ENCODE data around the gene KRT81.
"Not testable (repeated sequence)": the region's sequence is repeated elsewhere in the genome, so short reads cannot be mapped to it uniquely, and the experiment has no call there.

KRT81 gene

GRCh38 chr12:52310622-52311284 is 19.4 kb upstream of the KRT81 start:
- H3K4me1 Mint-ChIP-seq: peaks cover 8% of the 10 kb centered on the region
- no peak for ATAC-seq
- no peaks in the 10 kb centered on the region for H3K9me3 Mint-ChIP-seq
- DNase-seq: no peak
- H3K36me3 Mint-ChIP-seq (ENCODE audit: low read depth): no peaks in the 10 kb centered on the region
- H3K27ac Mint-ChIP-seq: no peak overlapping the region
- no peak overlapping the region for H3K4me3 Mint-ChIP-seq
- H3K27me3 Mint-ChIP-seq: peaks cover 58% of the 10 kb centered on the region

- no peak for DNase-seq
- peaks cover 62% of the 10 kb centered on the region for H3K27me3 Mint-ChIP-seq
Observed at GRCh38 chr12:52308806-52309425, 17.6 kb upstream of the KRT81 start.

GRCh38 chr12:52307836-52308805 is 16.8 kb upstream of the KRT81 start:
- Mint-ChIP-seq H3K4me3 (peak overlapping the region; percentile 50), H3K27me3 (peaks cover 62% of the 10 kb centered on the region), H3K36me3 (ENCODE audit: low read depth) (no peaks in the 10 kb centered on the region), H3K4me1 (peaks cover 21% of the 10 kb centered on the region), H3K9me3 (no peaks in the 10 kb centered on the region), H3K27ac (no peak overlapping the region)
- DNase-seq: peak; percentile 61
- ATAC-seq: peak; percentile 66

More at GRCh38 chr12:52308806-52309425, 17.6 kb upstream of the KRT81 start:
- Mint-ChIP-seq H3K36me3 (ENCODE audit: low read depth) (no peaks in the 10 kb centered on the region), H3K4me3 (peak overlapping the region; percentile 32), H3K4me1 (peaks cover 21% of the 10 kb centered on the region), H3K9me3 (no peaks in the 10 kb centered on the region), H3K27ac (no peak overlapping the region)
- no peak for ATAC-seq

- Mint-ChIP-seq H3K27ac (no peak overlapping the region), H3K4me3 (no peak overlapping the region), H3K4me1 (peaks cover 21% of the 10 kb centered on the region), H3K9me3 (no peaks in the 10 kb centered on the region), H3K27me3 (peaks cover 52% of the 10 kb centered on the region), H3K36me3 (ENCODE audit: low read depth) (no peaks in the 10 kb centered on the region)
- no peak for DNase-seq
- ATAC-seq: no peak
Observed at GRCh38 chr12:52306731-52307130, 15.4 kb upstream of the KRT81 start.

GRCh38 chr12:52305921-52306705 is 14.8 kb upstream of the KRT81 start:
- Mint-ChIP-seq H3K9me3 (no peaks in the 10 kb centered on the region), H3K4me3 (no peak overlapping the region), H3K4me1 (peaks cover 21% of the 10 kb centered on the region), H3K36me3 (ENCODE audit: low read depth) (no peaks in the 10 kb centered on the region), H3K27me3 (peaks cover 46% of the 10 kb centered on the region), H3K27ac (no peak overlapping the region)
- no peak for DNase-seq
- no peak for ATAC-seq

GRCh38 chr12:52304941-52305411 is 13.6 kb upstream of the KRT81 start:
- ATAC-seq (peak; percentile 45), DNase-seq (peak; percentile 32)
- H3K4me3 Mint-ChIP-seq; H3K36me3 Mint-ChIP-seq (ENCODE audit: low read depth); H3K9me3 Mint-ChIP-seq; H3K27ac Mint-ChIP-seq: not testable (repeated sequence)
- Mint-ChIP-seq H3K4me1 (peaks cover 21% of the 10 kb centered on the region), H3K27me3 (peaks cover 38% of the 10 kb centered on the region)

GRCh38 chr12:52302242-52302914 is 11.0 kb upstream of the KRT81 start:
- not testable (repeated sequence) for ATAC-seq; H3K36me3 Mint-ChIP-seq (ENCODE audit: low read depth); H3K9me3 Mint-ChIP-seq; DNase-seq; H3K4me3 Mint-ChIP-seq; H3K27ac Mint-ChIP-seq
- Mint-ChIP-seq H3K4me1 (peaks cover 14% of the 10 kb centered on the region), H3K27me3 (peaks cover 22% of the 10 kb centered on the region)

- Mint-ChIP-seq H3K4me1 (peaks cover 14% of the 10 kb centered on the region), H3K27me3 (peaks cover 15% of the 10 kb centered on the region)
- ATAC-seq; H3K4me3 Mint-ChIP-seq; DNase-seq; H3K27ac Mint-ChIP-seq; H3K9me3 Mint-ChIP-seq; H3K36me3 Mint-ChIP-seq (ENCODE audit: low read depth): not testable (repeated sequence)
Observed at GRCh38 chr12:52301721-52302120, 10.4 kb upstream of the KRT81 start.

- no peaks in the 10 kb centered on the region for H3K9me3 Mint-ChIP-seq
- H3K27ac Mint-ChIP-seq: no peak overlapping the region
- H3K27me3 Mint-ChIP-seq: peaks cover 10% of the 10 kb centered on the region
- DNase-seq: no peak
- H3K4me1 Mint-ChIP-seq: peaks cover 12% of the 10 kb centered on the region
- ATAC-seq: no peak
- no peak overlapping the region for H3K4me3 Mint-ChIP-seq
- no peaks in the 10 kb centered on the region for H3K36me3 Mint-ChIP-seq (ENCODE audit: low read depth)
Observed at GRCh38 chr12:52300796-52301691, 9.7 kb upstream of the KRT81 start.

- H3K36me3 Mint-ChIP-seq (ENCODE audit: low read depth): no peaks in the 10 kb centered on the region
- DNase-seq: no peak
- peaks cover 8% of the 10 kb centered on the region for H3K27me3 Mint-ChIP-seq
- H3K27ac Mint-ChIP-seq: no peak overlapping the region
- H3K9me3 Mint-ChIP-seq: no peaks in the 10 kb centered on the region
- no peak overlapping the region for H3K4me3 Mint-ChIP-seq
- no peaks in the 10 kb centered on the region for H3K4me1 Mint-ChIP-seq
- ATAC-seq: no peak
Observed at GRCh38 chr12:52298677-52299190, 7.4 kb upstream of the KRT81 start.

GRCh38 chr12:52296572-52297215 is 5.4 kb upstream of the KRT81 start:
- DNase-seq (no peak), ATAC-seq (no peak)
- Mint-ChIP-seq H3K9me3 (no peaks in the 10 kb centered on the region), H3K36me3 (ENCODE audit: low read depth) (no peaks in the 10 kb centered on the region), H3K27ac (no peak overlapping the region), H3K4me3 (no peak overlapping the region), H3K27me3 (peaks cover 9% of the 10 kb centered on the region), H3K4me1 (no peaks in the 10 kb centered on the region)

- H3K9me3 Mint-ChIP-seq: no peaks in the 10 kb centered on the region
- H3K27ac Mint-ChIP-seq: no peak overlapping the region
- no peaks in the 10 kb centered on the region for H3K4me1 Mint-ChIP-seq
- no peak for ATAC-seq
- no peaks in the 10 kb centered on the region for H3K36me3 Mint-ChIP-seq (ENCODE audit: low read depth)
- no peak overlapping the region for H3K4me3 Mint-ChIP-seq
- no peak for DNase-seq
- peaks cover 9% of the 10 kb centered on the region for H3K27me3 Mint-ChIP-seq
Observed at GRCh38 chr12:52295663-52296062, 4.3 kb upstream of the KRT81 start.

Data from activated naive CD8-positive, alpha-beta T cell treated with anti-CD3 and anti-CD28 coated beads, Interleukin-2, amount 50 U/mL, for 24 hours (primary cell).